ENCODE results near the gene UFSP1.
"Not testable (repeated sequence)": the region's sequence is repeated elsewhere in the genome, so short reads cannot be mapped to it uniquely, and the experiment has no call there.

Gene UFSP1

DNA sequence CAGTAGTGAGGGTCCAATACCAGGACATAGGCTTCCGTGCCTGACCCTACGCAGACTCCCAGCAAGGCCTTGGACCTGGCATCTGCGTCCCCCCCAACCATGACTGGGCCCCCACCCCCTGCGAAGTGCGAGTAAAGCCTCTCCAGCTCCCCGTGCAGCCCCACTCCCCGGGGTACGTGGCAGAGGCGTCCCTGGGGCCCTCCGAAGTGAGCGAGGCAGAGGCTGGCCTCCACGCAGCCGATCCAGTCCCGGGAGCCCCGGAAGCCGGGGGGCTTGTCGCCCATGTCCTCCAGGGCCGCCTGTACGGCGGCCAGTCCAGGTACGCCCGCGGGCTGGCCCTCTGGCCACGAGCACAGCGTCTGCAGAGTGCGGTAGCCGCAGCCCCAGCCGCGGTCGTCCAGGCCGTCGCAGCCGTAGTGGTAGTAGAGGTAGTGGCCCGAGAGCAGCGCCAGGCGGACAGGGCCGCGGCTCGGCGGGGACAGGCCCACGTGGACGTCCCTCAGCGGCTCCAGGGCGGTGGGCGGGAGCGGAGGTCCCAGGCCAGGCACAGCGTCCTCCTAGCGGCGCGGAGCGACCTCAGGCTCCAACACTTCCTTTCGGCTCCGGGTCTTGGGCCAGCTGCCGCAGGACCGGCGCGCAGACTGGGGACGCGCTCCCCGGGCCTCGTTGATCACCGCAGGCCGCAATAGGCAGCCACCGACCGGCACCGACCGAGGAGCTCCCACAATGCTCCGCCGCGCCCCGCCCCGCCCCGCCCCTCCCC lies at the start of gene UFSP1:
Gene UFSP1 (minus strand): TSS at position 728 of the 763 bp plus-strand sequence. CDS start 444 bp downstream, at position 284.
- peak; percentile 76 for DNase-seq

DNA sequence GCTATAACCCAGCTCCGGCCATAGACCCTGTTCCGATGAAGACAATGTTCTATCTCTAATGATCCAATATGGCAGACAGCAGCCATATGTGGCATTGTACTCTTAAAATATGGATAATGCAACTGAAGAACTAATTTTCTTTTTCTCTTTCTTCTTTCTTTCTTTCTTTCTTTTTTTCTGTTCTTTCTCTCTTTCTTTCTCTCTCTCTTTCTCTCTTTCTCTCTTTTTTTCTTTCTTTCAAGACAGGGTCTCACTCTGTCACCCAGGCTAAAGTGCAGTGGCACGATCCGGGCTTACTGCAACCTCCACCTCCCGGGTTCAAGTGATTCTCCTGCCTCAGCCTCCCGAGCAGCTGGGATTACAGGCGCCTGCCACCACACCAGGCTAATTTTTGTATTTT lies 46.7 kb upstream of the UFSP1 start:
- DNase-seq: not testable (repeated sequence)

DNA sequence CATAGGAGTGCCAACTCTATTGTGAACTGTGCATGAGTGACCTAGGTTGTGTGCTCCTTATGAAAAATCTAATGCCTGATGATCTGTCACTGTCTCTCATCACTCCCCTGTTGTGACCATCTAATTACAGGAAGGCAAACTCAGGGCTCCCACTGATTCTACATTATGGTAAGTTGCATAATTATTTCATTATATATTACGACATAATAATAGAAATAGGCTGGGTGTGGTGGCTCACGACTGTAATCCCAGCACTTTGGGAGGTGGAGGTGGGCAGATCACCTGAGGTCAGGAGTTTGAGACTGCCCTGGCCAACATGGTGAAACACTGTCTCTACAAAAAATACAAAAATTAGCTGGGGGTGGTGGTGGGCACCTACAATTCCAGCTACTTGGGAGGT lies 45.9 kb upstream of the UFSP1 start:
- DNase-seq: not testable (repeated sequence)

- no peak for DNase-seq
Observed at GRCh38 chr7:100933734-100934133, 44.2 kb upstream of the UFSP1 start.

DNA sequence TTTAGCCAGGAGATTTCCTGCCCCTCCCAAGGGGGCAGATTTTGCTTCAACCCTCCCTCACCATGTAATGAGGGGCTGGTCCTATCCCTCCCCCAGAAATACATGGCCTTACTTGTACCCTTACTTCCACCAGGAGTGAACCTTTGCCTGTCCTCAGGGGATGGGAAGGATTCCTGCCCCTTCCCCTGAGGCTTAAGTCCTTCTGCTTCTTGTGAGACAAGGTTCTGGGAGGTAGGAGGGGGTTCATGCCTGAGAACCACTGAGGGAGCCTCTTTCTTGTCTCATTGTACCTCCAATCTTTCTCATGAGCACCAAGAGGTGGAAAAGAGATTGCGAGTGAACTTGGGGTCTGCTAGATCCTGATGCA lies 40.3 kb upstream of the UFSP1 start:
- DNase-seq: no peak

DNA sequence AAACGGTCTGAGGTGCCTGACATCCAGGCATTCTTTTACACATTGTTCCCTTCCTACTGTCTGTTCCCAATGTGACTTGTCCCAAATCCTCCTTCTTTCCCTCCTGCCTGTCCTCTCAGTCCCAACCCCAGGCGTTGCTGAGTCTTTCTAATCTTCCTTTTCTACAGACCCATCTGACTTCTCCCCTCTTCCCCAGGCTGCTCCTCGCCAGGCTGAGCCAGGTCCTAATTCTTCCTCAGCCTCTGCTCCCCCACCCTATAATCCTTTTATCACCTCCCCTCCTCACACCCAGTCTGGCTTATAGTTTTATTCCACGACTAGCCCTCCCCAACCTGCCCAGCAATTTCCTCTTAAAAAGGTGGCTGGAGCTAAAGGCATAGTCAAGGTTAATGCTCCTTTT lies 34.1 kb upstream of the UFSP1 start:
- not testable (repeated sequence) for DNase-seq

DNA sequence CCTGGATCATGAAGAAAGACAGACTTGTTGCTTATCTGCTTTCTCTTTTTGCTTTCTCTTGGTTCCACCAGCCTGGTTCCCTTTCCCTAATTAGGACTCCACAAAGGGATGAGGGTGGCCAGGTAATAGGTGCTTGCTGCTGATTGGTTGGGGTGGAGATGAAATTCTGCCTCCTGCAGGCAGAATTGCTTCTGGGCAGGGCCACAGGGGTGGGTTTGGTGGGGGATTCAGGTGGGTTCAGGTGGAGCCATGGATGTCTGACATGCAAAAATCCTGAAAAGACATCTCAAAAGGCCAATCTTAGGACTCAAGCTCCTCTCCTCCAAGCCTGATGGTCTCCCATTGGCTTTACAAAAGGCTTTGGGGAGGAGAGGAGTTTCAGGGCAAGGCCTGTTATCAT lies 31.5 kb upstream of the UFSP1 start:
- DNase-seq: no peak

DNA sequence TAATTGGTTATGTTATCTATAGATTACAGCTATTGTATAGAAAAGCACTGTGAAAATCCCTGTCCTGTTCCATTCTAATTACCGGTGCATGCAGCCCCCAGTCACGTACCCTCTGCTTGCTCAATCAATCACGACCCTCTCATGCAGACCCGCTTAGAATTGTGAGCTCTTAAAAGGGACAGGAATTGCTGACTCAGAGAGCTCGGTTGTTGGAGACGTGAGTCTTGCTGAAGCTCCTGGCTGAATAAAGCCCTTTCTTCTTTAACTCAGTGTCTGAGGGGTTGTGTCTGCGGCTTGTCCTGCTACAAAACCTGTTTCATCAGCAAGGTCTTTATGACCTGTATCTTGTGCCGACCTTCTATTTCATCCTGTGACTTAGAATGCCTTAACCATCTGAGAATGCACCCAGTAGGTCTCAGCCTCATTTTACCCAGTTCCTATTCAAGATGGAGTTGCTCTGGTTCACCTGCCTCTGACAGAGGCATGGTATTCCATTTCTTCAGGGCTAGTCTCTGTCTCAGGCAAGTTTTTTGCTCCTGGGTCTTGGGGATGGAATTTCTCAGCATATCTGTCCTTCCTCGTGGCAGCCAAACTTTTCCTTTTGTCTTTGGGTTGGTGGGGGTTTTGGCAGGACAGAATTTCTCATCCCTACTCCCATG lies 30.4 kb upstream of the UFSP1 start:
- not testable (repeated sequence) for DNase-seq

DNA sequence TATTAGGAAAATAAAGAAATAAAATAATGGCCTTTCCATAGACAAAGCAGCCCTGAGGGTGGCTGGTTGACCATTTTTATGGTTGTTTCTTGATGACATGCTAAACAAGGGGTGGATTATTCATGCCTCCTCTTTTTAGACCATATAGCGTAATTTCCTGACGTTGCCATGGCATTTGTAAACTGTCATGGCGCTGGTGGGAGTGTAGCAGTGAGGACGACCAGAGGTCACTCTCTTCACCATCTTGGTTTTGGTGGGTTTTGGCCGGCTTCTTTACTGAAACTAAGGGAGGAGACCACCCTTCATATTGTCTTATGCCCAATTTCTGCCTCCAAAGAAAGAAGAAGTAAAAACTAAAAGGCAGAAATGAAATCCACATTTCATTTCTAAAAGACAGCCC lies 29.8 kb upstream of the UFSP1 start:
- DNase-seq: not testable (repeated sequence)

GRCh38 chr7:100914879-100915447 lies 25.4 kb upstream of the UFSP1 start:
- DNase-seq: no peak

- DNase-seq: no peak
Observed at GRCh38 chr7:100914208-100914878, 24.8 kb upstream of the UFSP1 start.

DNA sequence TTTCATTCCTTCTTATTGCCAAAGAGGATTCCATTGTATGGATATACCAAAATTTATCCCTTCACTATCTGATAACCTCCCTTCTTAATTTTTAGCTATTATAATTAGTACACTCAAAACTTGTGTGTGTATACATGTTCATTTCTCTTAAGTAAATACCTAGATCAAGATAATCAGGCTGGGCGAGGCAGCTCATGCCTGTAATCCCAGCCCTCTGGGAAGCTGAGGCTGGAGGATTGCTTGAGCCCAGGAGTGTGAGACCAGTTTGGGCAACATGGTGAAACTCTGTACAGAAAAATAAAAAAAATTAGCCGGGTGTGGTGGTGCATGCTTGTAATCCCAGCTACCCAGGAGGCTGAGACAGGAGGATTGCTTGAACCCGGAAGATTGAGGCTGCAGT lies 22.0 kb upstream of the UFSP1 start:
- no peak for DNase-seq

DNA sequence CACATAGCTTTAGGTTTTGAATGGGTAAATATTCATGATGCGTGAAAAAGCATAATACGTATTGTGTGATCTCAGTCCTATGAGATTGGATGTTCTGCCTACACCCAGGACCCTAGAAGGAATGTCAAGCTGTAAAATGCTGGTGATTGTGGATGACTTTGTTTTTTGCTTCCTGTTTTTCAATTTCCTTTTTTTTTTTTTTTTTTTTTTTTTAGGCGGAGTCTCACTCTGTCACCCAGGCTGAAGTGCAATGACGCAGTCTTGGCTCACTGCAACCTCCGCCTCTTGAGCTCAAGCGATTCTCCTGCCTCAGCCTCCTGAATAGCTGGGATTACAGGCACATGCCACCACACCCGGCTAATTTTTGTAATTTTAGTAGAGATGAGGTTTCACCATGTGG lies 20.9 kb upstream of the UFSP1 start:
- DNase-seq: not testable (repeated sequence)

DNA sequence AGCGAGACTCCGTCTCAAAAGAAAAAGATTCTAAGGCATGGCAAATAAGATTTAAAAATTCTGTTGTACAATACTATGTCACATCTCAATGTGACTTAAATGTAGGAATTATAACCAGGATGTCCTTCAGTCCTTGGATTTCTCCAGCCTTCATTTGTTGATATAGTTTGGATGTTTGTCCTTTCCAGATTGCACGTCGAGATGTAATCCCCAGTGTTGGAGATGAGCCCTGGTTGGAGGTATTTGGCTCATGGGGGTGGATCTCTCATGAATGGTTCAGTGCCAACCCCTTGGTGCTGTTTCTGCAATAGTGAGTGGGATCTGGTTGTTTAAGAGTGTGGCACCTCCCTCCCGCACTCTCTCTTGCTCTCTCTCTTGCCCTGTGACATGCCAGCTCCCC lies 19.0 kb upstream of the UFSP1 start:
- DNase-seq: no peak

DNA sequence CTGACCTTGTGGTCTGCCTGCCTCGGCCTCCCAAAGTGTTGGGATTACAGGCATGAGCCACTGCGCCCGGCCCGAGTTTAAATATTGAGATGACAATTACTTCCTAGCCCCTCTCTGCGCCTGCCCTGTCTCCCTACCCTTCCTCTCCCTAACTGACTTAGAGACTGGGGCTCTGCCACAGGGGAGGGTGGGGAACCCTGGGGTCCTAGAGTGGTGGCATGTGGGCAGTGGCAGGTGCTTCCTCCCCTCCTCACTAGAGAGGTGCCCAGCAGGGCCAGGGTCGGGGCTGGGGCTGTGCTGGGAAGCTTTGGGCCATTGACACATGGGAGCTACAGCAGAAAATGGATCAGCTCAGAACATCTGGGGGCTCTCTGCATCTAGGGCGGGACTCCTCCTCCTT lies 13.1 kb upstream of the UFSP1 start:
- DNase-seq: no peak

- no peak for DNase-seq
Observed at GRCh38 chr7:100901921-100902332, 12.4 kb upstream of the UFSP1 start.

GRCh38 chr7:100900978-100901377 lies 11.5 kb upstream of the UFSP1 start:
- DNase-seq: no peak

DNA sequence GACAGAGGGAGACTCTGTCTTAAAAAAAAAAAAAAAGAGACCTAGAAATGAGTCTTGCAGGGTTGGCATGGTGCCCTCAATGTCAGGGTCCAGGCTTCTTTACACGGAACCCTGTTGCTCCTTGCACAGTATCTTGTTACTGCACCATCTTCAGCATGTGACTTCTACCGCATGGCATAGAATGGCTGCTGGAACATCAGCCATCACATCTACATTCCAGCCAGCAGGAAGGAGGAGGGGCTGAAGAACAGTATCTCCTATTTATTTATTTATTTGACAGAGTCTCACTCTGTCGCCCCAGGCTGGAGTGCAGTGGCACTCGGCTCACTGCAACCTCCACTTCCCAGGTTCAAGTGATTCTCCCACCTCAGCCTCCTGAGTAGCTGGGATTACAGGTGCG lies 9.9 kb upstream of the UFSP1 start:
- DNase-seq: no peak

DNA sequence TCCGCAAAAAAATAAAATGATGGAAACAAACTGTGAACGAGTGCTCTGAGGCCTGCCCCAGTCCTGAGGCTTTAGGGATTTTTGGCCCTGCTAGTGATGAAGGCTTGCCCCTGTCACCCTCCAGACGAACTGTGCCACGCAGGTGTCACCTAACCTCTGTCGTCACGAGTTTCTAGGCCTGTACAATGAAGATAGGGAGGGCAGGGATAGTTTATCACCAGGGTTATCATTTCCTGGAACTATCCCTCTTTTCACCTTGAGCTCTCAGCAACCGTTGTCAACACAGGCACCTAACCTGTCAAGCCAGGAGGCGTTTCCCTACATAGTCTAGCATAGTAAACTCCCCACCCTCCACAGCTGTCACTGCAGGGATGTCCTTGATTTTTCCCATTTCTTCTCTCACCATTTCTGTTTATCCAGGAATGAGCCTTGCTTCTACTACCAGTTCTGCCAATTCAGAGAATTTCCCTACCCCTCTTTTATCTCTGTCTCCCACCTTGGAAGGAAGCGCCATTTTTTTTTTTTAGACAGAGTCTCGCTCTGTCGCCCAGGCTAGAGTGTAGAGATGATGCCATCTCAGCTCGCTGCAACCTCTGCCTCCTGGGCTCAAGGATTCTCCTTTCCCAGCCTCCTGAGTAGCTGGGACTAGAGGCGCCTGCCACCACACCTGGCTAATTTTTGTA lies 8.4 kb upstream of the UFSP1 start:
- DNase-seq: no peak

DNA sequence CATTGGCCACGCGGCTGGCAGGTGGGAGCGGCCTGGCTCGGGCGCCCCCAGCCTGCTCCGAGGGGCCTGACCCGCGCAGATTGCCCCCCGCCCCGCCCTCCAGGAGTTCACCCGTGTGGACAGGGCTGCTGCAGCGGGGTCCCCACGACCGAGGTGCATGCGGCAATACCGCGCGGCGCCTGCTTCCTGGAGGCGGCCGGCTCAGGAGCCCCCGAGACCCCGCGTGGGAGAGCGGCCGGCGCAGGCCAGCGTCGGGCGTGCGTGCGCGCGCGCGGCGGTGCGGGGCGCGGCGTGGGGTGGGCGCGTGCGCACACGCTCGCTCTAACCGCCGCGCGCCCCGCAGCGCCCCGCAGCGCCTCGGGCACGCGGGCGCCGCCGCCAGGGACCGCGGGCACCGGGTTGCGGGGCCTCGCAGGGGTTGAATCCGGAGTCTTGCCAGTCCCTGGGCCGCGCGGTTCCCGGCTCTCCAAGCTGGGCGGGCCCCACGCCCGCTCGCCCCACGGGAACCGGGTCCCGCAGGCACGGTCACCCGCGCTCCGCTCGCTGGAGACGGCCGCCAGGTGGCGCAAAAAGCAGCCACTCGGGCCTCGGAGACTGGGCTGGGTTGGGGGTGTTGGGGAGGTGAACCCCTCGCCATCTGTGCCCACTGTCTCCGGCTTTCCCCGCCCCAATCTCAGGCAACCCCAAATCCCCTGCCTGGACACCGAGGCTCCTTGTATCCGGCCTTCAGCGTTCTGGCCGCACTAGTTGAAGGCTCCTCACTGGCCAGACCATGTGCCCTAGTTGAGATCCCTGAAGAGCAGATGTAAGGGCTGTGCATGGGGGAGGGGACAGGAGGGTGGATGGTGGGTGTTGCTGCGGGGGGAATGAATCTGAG lies 7.5 kb upstream of the UFSP1 start:
- peak; percentile 21 for DNase-seq

- peak; percentile 28 for DNase-seq
Observed at GRCh38 chr7:100895956-100896731, 6.6 kb upstream of the UFSP1 start.

- DNase-seq: no peak
Observed at GRCh38 chr7:100895701-100895955, 6.1 kb upstream of the UFSP1 start, which contains the start of gene ACHE. TSS of gene ACHE (minus strand) at chr7:100895888. CDS start at chr7:100894232, 1,656 bp downstream.
